GM21786 (cell line): ENCODE measurements around the gene TMEM51.

Experiments used
- ATAC-seq: cut with Tn5 transposase; IDR thresholded peaks from one replicate; pipeline ENCODE4 v1.9.1; 2021; ENCODE audit not compliant: unreplicated experiment

Gene TMEM51

DNA sequence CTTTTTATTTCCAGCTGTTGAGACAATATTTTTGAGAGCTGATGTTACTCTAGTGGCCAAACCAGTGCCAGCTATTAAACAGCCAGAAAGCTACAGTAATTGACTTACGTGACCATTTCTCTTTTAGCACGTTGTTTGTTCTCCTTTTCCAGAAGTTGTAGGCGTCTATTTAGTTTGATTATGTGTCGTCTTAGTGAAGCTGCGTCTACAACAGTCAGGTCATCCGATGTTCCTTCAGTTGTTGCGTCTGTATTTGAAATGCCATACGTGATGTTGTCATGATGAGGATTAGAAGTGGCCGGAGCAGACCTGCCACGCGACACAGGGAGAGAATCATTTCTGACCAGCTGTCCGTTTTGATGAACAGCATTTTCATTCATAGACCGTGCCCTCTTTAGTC is 38.2 kb downstream of the TMEM51 start:
- ATAC-seq: no peak

DNA sequence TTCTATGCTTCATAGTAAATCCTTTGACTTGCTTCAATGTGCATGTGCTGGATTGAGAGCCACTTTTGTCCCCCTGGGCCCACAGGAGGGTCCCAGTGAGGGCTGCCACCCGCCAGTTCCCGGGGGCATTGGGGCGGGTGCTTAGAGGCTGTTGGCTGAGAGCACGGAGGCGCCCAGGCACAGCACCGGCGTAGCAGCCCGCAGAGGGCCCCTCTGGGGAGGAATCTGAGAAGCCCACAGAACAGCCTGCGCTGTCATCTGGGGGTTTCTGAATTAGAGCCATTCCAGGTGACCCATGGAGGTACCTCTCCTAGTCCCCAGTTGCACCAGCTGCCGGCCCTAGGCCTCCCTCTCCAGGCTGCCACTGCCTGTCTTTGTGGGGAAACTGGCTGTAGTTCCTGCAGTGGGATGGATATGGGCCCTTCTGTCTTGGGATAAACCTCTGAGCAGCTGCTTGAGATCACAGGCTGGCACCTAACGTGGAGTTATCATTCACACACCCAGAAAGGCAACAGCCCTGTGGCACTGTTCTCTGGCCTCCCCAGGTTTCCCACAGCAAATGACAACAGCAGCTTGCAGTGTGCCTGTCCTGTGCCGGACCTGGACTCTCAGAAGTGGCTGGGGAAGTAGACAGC is 39.5 kb downstream of the TMEM51 start:
- no peak for ATAC-seq

DNA sequence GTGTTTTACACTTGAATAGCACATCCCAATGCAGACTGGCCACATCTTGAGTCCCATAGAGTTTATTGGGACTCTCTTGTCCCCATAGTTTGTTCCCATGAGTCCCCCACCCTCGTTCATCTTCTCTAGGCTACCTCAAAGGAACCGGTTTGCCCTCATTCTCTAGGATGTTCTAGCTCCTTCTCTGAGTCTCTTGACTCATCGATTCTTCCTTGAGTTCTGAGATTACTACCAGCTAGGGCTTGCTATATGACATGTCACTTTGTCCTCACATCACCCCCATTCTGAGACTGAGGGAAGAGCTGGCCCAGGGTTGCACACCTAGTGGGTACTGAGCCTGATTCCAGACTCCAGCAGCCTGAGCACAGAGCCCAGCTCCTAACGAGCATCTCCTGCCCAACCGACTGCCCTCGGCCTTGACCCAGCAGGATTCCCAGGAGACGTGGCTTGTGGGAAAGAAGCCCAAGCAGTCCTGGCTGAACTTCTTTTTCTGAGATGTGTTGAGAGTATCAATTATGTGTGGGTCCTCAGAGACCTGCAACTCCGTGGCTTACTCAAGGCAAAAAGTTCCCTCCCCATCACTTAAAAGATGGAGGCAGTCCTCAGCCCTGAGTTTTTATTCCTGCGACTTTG is 42.0 kb downstream of the TMEM51 start:
- no peak for ATAC-seq

DNA sequence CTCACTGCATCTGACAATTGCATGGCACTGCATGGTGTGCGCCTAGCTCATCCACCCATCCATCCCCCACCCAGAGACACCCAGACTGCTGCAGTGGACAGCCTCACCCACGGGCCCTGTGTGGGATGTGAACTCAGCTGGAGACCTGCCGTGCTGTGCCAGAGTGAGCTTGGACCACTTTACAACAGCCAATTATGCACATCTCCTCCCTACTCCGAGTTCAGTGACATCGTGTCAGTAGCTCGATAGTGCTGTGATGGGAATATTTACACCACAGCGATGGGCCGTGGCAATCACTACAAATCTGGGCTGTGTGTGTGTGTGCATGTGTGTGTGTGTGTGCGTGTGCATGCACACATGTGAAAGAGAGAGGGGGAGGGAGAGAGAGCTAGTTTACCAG is 42.5 kb downstream of the TMEM51 start:
- no peak for ATAC-seq

DNA sequence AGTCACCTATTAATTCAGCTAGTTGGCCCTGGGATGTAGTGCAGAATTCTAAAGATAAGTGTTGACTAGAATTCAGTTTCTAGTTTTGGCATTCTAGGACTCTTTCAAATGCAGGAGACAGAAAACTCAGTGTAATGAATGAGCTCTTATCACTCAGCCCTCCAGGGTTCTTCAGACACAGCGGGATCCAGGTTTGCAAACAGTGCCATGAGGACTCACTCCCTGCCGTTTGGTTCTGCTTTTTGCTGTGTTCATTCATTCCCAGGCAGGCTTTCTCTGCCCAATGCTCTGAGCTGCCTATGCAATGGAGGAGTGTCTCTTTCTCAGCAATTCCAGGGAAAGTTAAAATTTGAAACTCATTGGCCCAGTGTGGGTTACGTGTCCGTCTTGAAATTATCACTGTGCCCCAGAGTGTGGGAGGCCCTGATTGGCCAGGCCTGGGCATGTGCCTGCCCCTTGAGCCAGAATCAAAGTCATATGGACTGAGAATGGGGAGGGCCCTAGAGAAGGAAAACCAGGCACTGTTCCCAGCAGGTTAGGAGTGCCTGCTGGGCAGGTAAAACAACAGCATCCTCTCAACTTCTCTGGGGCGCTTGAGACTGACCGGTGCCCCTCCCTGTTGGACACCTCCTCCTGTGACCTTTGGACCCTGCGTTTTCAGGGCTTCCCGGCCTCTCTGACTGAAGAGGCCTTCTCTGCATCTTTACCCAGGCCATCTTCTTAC is 43.4 kb downstream of the TMEM51 start:
- ATAC-seq: no peak

DNA sequence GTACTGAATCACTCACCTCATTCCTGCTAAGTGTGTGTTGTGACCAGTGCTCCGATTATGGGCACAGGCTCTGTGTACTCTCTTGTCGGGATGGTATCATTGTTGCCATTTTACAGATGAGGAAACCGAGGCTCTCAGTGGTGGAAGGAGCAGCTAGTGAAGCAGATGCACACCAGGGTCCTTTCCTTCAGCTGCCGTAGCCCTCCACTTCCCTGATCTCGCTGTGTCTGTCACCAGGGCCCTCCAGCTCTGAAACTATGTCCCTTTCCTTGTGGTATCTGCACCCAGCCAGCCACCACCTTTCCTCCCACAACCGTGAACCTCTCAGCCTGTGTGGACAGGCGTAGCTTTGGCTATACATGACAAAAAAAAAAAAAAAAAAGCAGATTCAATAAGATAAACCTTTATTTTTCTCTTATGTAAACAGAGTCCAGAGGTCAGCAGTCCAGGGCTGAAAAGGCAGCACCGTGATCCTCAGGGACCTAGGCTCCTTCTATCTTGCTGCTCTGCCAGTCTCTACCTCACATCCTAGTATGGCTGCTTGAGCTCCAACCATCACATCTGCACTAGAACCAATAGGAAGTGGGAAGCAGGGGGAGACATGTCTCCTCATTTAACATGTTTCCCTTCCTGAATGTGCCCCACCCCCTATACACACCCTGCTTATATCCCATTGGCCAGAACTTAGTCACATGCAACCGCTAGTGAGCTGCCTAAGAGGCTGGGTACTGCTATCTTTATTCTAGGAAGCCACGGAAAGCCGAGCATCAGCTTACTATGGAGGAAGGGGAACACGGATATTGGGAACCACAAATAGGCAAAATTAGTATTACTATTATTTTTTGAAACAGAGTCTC is 44.3 kb downstream of the TMEM51 start:
- ATAC-seq: no peak

DNA sequence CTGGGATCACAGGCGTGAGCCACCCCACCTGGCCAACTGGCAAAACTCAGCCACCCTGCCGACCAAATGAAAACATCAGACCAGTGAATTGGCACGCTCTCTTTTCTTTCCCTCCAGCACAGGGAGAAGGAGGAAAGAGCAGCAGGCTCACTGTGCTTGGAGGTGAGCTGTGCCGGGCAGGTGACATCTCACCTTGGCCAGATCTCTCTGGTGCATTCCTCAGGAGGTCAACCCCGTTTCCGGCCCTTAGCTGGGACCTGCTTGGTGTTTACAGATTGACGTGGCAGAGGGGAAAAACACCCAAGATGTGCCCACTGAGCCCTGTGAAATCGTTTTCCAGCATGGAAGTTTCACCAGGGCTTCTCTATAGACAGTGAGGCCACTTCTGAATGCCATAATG is 45.1 kb downstream of the TMEM51 start:
- no peak for ATAC-seq

DNA sequence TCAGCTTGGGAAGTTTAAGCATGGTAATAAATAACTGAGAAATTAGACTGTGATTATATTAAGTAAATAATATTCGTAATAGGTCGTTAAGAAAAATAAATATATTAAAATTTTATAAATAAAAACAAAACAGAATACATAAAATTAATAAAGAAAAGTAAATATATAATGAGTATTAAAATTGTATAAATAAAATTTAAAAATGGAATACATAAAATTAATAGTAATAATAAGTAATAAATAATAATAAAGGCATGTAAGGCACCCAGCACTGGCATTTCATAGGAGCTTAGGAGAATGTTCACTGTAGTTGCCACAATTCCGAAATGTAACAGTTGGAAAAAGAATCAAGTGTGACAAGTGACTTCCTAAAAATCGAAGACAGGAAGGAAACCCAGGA is 47.7 kb downstream of the TMEM51 start:
- no peak for ATAC-seq

DNA sequence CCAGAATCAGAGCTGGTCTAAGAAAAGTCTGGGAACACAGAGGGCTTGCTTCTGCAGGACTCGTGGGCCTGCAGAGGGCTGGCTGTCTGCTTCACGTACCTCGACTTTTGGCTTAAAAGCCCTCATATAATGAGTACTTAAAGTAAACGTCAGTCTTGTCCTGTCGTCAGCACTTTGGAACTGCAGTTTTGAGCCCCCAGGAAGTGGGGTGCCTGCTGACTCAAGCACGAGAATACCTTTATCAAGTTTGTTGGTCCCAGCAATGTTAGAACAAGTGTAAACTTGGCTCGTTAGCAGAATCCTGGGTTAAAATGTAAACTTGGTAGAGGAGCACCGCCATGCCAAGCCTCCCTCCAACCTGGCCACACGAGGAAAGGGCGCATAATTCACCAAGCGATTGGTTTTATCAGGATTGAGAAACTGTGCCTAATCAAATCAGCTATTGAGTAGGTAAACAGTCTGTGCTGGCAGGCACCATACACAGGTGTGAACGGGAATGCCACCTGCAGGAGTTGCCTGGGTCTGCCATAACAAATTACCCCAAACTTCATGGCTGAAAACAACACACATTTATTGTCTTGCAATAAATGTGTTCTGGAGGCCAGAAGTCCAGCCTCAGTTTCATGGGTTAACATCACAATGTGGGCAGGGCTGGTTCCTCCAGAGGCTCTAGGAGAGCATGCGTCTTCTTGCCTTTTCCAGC is 48.5 kb downstream of the TMEM51 start:
- ATAC-seq: no peak

DNA sequence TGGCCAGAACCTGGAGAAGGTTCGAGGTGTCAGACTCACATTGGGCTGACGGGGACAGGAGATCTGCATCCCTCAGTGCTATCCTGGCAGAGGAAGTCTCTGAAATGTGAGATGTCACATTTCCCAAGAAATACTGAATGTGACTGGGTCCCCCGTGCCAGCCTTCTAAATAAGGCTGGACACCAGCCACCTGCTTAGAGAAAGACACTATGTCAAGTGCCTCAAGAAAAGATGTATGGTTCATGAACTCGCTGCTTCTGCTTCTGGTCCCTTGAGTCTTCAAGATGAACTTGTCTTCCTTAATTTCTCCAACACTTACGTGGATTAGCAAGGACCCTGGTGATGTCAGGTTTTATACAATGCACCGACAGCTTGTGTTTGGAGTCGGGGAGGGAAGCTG is 51.4 kb downstream of the TMEM51 start:
- no peak for ATAC-seq

DNA sequence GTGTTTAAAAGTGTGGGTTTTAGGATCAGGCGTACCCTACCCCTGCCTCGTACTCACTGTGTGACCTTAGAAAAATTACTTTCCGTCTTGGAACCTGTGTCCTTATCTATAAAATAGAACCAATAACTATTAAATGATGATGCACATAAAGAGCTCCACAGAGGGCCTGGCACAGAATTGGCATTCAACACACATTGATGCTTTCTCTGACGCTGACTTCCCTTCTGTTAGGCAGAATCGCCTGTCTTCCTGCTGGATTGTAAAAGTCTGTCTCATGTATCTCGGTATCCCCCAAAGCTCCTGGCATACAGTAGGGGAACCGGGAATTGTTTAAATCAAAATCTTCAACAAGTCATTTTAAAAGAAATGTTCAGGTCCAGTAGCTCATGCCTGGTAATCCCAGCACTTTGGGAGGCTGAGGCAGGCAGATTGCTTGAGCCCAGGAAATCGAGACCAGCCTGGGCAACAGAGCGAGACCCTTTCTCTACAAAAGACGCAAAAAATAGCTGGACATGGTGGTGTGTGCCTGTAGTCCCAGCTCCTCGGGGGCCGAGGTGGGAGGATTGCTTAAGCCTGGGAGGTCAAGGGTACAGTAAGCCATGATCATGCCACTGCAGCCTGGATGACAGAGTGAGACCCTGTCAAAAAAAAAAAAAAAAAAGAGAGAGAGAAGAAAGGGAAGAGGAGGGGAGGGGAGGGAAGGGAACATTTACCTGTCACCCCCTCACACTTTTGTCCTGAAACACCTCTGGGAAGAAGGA is 52.2 kb downstream of the TMEM51 start:
- no peak for ATAC-seq

DNA sequence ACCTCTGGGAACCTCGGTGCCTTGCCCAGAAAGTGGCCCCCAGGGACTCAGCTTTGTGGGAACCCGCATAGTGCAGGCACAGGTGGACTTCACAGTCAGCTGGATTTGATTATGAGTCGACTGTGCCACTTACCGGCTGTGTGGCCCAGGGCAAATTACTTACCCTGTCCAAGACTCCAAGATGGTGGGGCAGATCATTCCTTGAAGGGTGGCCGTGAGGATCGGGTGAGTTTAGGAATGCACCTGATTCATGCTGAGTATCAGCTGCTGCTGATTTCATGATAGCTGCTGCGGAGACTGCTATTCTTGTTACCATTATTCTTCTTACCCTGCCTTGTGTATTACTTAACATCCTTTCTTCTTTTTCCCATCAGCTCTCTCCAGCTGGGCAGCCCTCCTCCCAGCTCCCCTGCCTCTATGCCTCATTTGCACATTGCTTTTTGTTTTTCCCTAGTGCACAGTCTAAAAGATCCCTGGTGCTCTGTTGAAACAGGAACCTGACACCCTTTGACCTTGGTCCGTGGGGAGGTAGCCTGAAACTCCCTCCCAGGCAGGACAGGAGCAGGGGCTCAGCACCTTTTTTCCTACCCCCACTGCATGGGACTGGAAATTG is 53.0 kb downstream of the TMEM51 start:
- no peak for ATAC-seq

DNA sequence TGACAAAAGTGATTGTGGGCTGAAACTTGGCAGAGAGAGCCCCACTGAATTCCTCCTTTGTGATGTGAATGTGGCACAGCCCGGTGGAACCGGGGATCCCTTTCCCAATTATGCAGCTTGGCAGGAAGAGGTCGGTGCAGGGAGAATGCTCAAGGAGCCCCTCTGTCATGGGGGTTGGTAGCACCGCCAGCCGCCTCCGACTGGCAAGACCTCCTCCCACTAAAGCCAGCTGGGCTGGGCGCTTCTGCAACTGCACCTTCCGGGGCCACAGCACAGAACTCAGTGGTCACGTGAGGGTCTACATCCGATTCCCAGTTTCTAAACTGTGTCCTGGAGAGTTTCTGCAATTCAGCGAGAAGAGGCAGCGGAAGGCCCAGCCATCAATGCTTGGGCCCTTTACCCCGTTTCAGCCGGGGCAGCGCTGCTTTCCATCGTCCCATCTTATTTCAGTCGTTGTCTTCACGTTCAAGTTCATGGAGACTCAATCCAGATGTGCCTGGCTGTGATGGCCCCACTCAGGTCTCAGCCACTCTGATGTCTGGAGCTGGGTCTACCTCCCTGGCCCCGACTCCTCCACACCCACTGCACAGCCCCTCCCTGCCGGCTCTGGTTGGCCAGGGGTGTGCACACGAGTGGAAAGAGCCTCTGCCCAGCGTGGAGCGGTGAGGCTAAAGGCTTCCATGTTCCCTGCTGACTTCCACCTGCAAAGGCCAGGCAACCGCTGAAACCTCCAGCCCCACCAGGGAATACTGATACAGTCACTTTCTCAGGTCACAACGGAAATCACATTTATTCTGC is 53.7 kb downstream of the TMEM51 start:
- ATAC-seq: no peak

DNA sequence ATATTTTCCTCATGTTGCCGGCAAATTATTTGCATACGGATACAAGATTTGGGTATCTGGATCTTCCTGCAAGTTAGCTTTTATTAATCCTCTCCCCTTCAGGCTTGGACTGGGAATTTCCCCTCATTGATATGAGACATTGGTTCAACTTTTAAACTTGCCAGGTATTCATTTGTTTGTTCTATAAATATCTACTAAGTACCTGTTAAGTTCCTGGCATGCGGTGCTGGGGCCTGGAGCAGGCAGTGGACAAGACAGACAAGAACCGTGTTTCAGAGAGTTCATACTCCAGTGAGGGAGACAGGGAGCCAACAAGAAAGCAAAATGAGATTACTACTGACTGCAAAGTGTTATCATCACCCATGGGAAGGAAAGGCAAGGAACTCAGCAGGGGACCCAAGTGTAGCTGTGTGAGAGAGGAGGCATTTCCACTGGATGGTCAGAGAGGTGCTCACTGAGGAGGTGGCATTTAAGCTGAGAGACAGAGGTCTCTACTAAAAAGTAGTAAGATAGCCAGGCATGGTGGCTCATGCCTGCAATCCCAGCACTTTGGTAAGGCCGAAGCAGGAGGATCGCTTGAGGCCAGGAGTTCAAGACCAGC is 54.4 kb downstream of the TMEM51 start:
- ATAC-seq: no peak

DNA sequence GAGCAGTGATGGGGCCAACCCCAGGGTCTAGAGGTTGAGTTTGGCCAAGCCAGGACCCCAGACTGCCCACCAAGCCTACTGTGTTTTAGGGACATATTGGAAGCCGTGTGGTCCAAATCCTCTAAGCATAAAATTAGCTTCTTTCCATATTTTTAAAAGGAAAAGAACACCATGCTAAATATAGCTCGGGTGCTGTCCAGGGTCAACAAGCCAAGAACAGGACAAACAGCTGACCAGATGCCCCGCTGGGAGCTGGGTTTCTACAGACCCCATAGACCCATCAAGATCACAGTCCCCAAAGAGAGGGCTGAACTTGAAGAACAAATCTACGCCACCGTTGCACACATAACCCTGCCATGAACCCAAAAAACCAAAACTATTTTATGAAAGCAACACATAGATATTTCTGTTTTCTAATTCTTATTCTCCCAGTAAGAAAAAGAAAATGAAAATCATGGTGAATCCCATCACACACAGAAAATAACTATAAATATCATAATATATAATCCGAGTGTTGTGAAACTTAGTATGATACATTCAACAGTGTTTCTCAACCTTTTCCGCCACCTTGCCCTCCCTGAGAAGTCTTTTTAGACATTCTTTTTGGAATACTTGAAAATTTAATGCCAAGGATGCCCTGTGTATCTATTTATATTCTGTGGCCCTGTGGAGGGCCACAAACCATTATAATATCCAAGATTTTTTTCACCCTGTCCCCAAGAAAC is 57.3 kb downstream of the TMEM51 start:
- ATAC-seq: no peak

DNA sequence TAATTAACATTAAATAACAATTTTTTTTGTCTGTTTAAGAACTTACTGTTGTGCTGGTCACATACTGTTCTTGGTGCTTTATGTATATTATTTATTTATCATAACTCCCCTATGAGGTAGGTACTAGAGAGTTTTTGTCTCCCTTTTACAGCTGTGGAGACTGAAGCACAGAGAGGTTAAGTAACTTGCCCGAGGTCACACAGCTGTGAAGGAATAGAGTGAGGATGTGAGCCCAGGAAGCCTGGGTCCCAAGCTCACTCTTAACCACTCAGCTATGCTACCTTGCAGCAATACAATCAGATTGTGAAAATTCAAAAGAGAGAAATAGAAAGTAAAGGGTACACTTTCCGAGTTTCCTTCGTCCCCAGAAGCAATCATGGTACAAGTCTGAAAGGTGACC is 57.9 kb downstream of the TMEM51 start:
- no peak for ATAC-seq

DNA sequence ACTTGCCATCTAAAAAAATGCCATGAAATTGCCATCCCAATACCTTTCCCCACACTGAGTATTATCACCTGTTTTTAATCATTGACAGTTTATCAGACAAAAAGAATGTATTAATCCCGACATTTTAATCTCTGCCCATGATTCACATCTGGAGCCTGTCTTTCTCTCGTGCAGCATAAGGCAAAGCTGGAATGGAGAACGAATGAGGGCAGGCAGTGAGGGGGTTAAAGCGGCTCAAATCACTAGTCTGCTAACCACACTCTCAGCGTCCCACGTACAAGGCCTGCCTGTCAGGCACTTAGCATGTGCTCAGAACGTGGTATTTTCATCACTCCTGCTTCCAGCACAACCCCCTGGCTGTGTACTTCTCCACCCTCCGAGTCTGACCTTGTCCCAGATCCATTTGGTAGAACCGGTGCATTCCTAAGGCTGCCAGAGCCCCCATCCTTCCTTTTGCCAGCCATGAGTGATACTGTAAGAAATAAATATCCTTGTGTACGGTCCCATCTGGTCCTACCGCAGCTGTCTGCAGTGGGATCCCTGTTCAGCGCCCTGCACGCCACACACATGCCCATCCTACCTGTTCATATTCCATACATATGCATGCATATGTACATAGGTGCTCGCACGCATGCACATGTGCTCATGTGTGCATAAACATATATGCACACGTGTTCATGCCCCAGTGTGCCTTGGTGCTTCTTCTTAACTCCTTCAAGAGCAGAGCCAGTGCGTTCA is 58.8 kb downstream of the TMEM51 start:
- no peak for ATAC-seq
